GM06990 (cell line): Measurements from ENCODE around the gene HAUS5.
"Not testable (repeated sequence)": the region's sequence is repeated elsewhere in the genome, so short reads cannot be mapped to it uniquely, and the experiment has no call there.

Experiments used
- DNase-seq: peaks from one replicate; pipeline ENCODE4 v3.0.0-alpha.2; 2011; ENCODE audit not compliant: insufficient read length; ENCODE audit errors: extremely low read depth
- H3K27me3 ChIP-seq: replicated peaks from 2 replicates; pipeline ENCODE4 v1.6.0; 2011; ENCODE audit warnings: low read length; ENCODE audit not compliant: control insufficient read depth, insufficient read depth
- H3K36me3 ChIP-seq: 2 replicates; pipeline ENCODE4 v1.5.1; 2011; ENCODE audit warnings: low read length; ENCODE audit not compliant: control insufficient read depth, insufficient read depth
- H3K4me3 ChIP-seq: replicated peaks from 2 replicates; pipeline ENCODE4 v1.5.1; 2011; ENCODE audit warnings: low read depth, mild to moderate bottlenecking, control low read depth, low read length
- CTCF ChIP-seq: IDR thresholded peaks from 2 replicates; pipeline ENCODE4 v1.5.1; 2011; ENCODE audit warnings: low read length, control low read depth, mild to moderate bottlenecking, inconsistent platforms; ENCODE audit not compliant: insufficient read depth, poor library complexity, severe bottlenecking

Gene HAUS5

GRCh38 chr19:35601971-35602370 lies 10.6 kb upstream of the HAUS5 start:
- TF ChIP-seq CTCF, result no peak
- no peak for DNase-seq
- Histone ChIP-seq H3K36me3 (no peaks in the 10 kb centered on the region), H3K4me3 (no peak overlapping the region), H3K27me3 (no peaks in the 10 kb centered on the region)

- not testable (repeated sequence) for H3K4me3 ChIP-seq, H3K36me3 ChIP-seq
Observed at GRCh38 chr19:35604436-35604835, 8.1 kb upstream of the HAUS5 start.

GRCh38 chr19:35607170-35607569 lies 5.4 kb upstream of the HAUS5 start:
- not testable (repeated sequence) for H3K27me3 ChIP-seq, H3K36me3 ChIP-seq, DNase-seq, H3K4me3 ChIP-seq

More at GRCh38 chr19:35604436-35604835, 8.1 kb upstream of the HAUS5 start:
- DNase-seq, H3K27me3 ChIP-seq: not testable (repeated sequence)

DNA sequence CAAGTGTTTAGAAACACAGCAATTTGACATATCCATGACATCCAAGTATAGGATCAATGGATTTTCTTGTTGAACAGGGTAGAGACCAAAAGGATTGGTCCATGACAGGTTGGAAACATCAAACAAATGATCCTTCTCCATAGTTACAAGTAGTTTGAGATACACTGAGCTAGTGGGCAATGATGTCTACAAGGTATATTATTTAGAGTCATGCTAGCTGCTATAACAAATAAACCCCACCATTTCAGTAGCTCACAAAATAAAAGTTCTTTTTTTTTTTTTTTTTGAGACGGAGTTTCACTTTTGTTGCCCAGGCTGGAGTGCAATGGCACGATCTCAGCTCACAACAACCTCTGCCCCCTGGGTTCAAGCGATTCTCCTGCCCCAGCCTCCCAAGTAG lies 4.9 kb upstream of the HAUS5 start:
- Histone ChIP-seq H3K36me3 (no peaks in the 10 kb centered on the region), H3K4me3 (no peak overlapping the region), H3K27me3 (no peaks in the 10 kb centered on the region)
- no peak for DNase-seq
- TF ChIP-seq CTCF, result no peak

- no peak for DNase-seq
- no peaks in the 10 kb centered on the region for H3K36me3 ChIP-seq
- no peak for TF ChIP-seq CTCF
- H3K27me3 ChIP-seq, result no peaks in the 10 kb centered on the region
- no peak overlapping the region for H3K4me3 ChIP-seq
Observed at GRCh38 chr19:35608251-35608650, 4.3 kb upstream of the HAUS5 start.

DNA sequence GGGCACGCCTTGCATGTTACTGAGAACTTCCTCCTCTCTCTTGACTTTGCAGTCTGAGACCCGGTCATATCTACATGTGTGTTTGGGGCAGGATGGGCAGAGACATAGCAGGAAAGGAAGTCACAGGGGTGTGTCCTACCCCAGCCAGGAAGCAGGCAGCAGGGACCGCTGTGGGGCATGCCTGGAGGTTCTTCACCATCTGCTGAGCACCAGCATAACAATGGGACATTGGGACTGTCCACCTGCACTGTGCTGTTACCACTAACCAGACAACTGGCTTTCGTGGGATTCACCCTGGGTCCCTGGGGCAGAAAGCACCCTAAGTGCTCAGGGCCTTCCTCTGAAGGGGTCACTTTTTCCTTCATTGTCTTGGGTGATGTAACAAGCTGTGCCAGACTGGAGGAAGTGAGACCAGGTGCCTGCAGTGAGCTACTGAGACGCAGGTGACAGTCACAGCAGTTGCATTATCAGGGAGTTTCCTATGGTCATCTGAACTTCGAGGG lies 2.6 kb upstream of the HAUS5 start:
- H3K4me3 ChIP-seq, result no peak overlapping the region
- no peaks in the 10 kb centered on the region for H3K36me3 ChIP-seq
- DNase-seq, result peak; percentile 73
- TF ChIP-seq CTCF, result peak; percentile 5
- no peaks in the 10 kb centered on the region for H3K27me3 ChIP-seq

GRCh38 chr19:35612224-35612558 lies 344 bp upstream of the HAUS5 start:
- H3K27me3 ChIP-seq, result no peaks in the 10 kb centered on the region
- peak overlapping the region; percentile 19 for H3K4me3 ChIP-seq
- peak; percentile 39 for DNase-seq
- no peak for TF ChIP-seq CTCF
- H3K36me3 ChIP-seq, result peaks cover 11% of the 10 kb centered on the region
